ENCODE data around the gene HPCAL4. TPM values are rescaled to one million over a fixed set of nuclear protein-coding genes. Genes with fewer than 3 reads are reported as not detected.

HPCAL4 gene
- total RNA-seq, 2 donors from 2014 or later, result 0.66 to 9.1 TPM

GRCh38 chr1:39689635-39690034 is 1.6 kb downstream of the HPCAL4 start:
- Histone ChIP-seq H3K4me3 (no peak overlapping the region), H3K36me3 (replicated peaks in 1 of 2; ENCODE audit: insufficient read depth in 1 of 2, low read depth in 2 of 2) (no peaks in the 10 kb centered on the region), H3K27ac (no peak overlapping the region), H3K27me3 (no peaks in the 10 kb centered on the region), H3K4me1 (peaks cover 29% of the 10 kb centered on the region), H3K9me3 (no peaks in the 10 kb centered on the region)
- DNase-seq (no peak), ATAC-seq (no peak)
- intact Hi-C loops (cut with DNase I), result no loop called here
- TF ChIP-seq POLR2A (IDR thresholded peaks at IDR 0.05) (no peak), CTCF (IDR thresholded peaks at IDR 0.05) (no peak)

GRCh38 chr1:39689214-39689613 is 2.0 kb downstream of the HPCAL4 start:
- Histone ChIP-seq H3K27me3 (peaks cover 0 to 4% of the 10 kb centered on the region in 2 donors), H3K4me1 (peaks cover 29% of the 10 kb centered on the region), H3K9me3 (no peaks in the 10 kb centered on the region), H3K36me3 (replicated peaks in 1 of 2; ENCODE audit: insufficient read depth in 1 of 2, low read depth in 2 of 2) (no peaks in the 10 kb centered on the region), H3K27ac (no peak overlapping the region), H3K4me3 (no peak overlapping the region)
- no peak for DNase-seq
- intact Hi-C loops (cut with DNase I), result no loop called here
- 76 to 88% methylated on average over 2 of the region's 2 CpGs for WGBS, 2 donors
- no peak for ATAC-seq
- TF ChIP-seq POLR2A (IDR thresholded peaks at IDR 0.05) (no peak), CTCF (IDR thresholded peaks at IDR 0.05) (no peak)

GRCh38 chr1:39688706-39689105 is 2.5 kb downstream of the HPCAL4 start:
- WGBS, 2 donors, result 89% methylated on average over 3 of the region's 3 CpGs
- TF ChIP-seq POLR2A (IDR thresholded peaks at IDR 0.05) (no peak), CTCF (IDR thresholded peaks at IDR 0.05) (no peak)
- H3K27me3 ChIP-seq, result peaks cover 0 to 4% of the 10 kb centered on the region in 2 donors

GRCh38 chr1:39687243-39687642 is 4.0 kb downstream of the HPCAL4 start:
- no peak overlapping the region for H3K27ac ChIP-seq
- no peaks in the 10 kb centered on the region for H3K36me3 ChIP-seq (replicated peaks in 1 of 2; ENCODE audit: insufficient read depth in 1 of 2, low read depth in 2 of 2)
- no peaks in the 10 kb centered on the region for H3K9me3 ChIP-seq
- H3K4me3 ChIP-seq, result no peak overlapping the region
- intact Hi-C loops (cut with DNase I), result no loop called here
- DNase-seq (no peak), ATAC-seq (no peak)
- H3K4me1 ChIP-seq, result peaks cover 22% of the 10 kb centered on the region
- peaks cover 0 to 4% of the 10 kb centered on the region in 2 donors for H3K27me3 ChIP-seq
- TF ChIP-seq CTCF (IDR thresholded peaks at IDR 0.05) (no peak), POLR2A (IDR thresholded peaks at IDR 0.05) (no peak)
- WGBS, 2 donors, result 61 to 70% methylated on average over 2 of the region's 2 CpGs

More at GRCh38 chr1:39688706-39689105, 2.5 kb downstream of the HPCAL4 start:
- Histone ChIP-seq H3K27ac (no peak overlapping the region), H3K4me3 (no peak overlapping the region), H3K36me3 (replicated peaks in 1 of 2; ENCODE audit: insufficient read depth in 1 of 2, low read depth in 2 of 2) (no peaks in the 10 kb centered on the region), H3K9me3 (no peaks in the 10 kb centered on the region), H3K4me1 (peaks cover 29% of the 10 kb centered on the region)
- DNase-seq (no peak), ATAC-seq (no peak)
- intact Hi-C loops (cut with DNase I), result no loop called here

- ATAC-seq (no peak), DNase-seq (no peak)
- 77 to 81% methylated on average over 3 of the region's 3 CpGs for WGBS, 2 donors
- H3K27me3 ChIP-seq, result peaks cover 0 to 4% of the 10 kb centered on the region in 2 donors
- TF ChIP-seq POLR2A (IDR thresholded peaks at IDR 0.05), result no peak
- no peak for TF ChIP-seq CTCF (IDR thresholded peaks at IDR 0.05)
- no peak overlapping the region for H3K4me3 ChIP-seq
- H3K36me3 ChIP-seq (replicated peaks in 1 of 2; ENCODE audit: insufficient read depth in 1 of 2, low read depth in 2 of 2), result no peaks in the 10 kb centered on the region
- no peak overlapping the region for H3K27ac ChIP-seq
- H3K4me1 ChIP-seq, result peaks cover under 1% of the 10 kb centered on the region
- intact Hi-C loops (cut with DNase I), result no loop called here
- H3K9me3 ChIP-seq, result no peaks in the 10 kb centered on the region
Observed at GRCh38 chr1:39685071-39685470, 6.2 kb downstream of the HPCAL4 start.

Data from body of pancreas (tissue), 4 donors.